HT-29 (cell line): ENCODE measurements around the gene TMED4. TPM values are rescaled to one million over a fixed set of nuclear protein-coding genes. Genes with fewer than 3 reads are reported as not detected.

ENCODE experiments used
- DNase-seq: peaks from one replicate; pipeline ENCODE4 v3.0.0-alpha.2; 2015; ENCODE audit warnings: low spot score
- total RNA-seq: library from RNA; depleted of rRNA; stranded (reverse); fragments of >200 nt; shearing (Covaris generic); gene quantifications from 2 replicates; pipeline ENCODE4 v1.2.3, GENCODE V29; 2014; rRNA removed

Gene TMED4
- total RNA-seq, 1 experiment from 2014 or later, result 119 TPM

DNA sequence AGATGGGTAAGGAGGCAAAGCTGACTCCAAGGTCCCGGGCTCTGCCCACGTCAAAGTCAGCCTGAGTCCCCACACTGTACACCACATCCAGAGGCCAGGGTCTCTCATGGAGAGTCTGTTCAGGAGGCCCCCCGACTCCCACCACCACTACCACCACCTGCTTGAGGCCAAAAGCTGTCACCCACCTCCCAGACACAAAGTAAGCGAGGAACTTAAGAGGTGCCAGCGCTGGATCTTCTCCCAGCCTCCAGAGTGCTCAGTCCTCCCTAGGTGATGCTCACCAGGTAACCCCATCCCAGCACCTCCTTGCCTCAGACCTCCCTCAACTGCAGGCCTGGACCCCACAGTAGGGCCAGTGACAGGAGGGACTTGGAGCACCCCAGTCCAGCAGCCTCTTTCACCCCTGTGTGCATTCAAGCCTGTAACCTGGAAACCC is 41.4 kb downstream of the TMED4 start:
- DNase-seq, result no peak

DNA sequence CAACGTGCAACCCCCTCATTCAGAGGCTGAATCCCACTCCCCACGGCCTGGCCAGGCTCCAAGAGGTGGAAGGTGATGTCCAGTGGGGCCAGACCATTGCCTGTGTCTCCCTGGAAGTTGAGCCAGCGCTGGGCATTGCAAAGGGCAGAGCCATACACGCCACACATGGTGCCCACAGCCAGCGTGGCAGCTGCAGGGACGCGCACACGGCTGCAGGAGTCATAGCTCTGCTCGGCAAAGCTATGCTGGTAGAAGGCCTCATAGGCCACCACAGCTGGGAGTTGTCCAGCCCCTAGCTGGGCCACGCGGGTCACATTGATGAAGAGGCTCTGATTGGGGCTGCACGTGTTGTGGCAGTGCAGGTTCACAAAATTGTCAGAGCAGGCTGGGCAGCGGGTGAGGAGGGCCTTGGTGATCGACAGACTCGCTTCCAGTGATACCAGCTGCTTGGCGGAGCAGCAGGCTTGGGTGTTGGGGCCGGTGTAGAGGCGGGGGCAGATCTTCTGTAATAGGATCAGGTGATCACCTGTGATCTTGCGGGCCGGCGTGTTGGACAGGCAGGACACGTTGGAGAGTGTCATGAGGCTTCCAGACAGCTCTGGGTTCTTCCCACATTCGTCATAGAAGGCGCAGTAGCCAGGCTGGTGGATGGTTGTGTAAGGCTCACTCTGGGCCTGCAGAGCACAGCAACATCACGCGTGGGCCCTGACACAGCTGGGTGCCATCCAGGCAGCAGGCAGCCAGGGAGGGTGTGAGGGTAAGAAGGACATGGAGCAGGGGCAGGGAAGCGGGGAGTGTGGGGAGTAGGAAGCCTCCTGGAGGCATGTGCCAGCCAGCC is 42.1 kb downstream of the TMED4 start:
- DNase-seq, result no peak

DNA sequence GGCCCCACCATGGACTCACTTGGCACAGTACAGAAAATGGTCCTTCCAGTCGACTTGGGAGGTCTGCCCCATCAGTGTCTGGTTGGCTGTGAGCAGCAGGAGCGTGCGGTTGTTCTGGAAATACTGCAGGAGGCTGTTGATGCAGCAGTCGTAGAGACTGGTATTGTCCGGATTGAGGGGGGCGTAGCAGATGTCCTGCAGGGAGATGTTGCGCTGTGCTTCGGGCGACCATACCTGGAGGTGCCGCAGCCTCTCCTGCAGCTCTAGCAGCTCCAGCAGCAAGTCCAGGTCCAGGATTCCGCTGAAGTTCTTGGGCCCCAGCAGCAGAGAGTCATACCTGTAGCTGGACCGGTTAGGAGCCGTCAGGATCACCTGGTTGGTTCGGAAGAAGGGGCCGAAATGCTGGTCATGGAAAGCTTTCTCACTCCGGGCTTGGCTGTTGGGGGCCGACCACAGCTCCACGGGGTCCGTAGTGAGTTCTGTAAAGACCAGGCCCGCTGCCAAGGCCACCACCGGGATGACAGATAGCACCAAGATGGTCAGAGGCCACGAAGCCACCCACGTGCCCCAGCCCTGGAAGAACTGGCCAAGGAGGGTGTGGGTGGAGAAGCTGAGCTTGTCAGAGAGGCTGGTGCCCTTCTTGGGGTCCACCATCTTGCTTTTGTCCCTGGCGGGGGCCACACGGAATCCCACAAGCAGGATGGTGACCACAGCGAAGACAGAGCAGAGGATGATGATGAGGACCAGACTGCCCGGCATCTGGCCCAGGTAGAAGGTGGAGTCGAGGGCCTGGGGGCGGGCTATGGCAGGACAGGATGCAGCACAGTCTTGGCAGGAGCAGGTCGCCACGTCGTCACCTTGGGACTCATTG is 43.0 kb downstream of the TMED4 start:
- no peak for DNase-seq

DNA sequence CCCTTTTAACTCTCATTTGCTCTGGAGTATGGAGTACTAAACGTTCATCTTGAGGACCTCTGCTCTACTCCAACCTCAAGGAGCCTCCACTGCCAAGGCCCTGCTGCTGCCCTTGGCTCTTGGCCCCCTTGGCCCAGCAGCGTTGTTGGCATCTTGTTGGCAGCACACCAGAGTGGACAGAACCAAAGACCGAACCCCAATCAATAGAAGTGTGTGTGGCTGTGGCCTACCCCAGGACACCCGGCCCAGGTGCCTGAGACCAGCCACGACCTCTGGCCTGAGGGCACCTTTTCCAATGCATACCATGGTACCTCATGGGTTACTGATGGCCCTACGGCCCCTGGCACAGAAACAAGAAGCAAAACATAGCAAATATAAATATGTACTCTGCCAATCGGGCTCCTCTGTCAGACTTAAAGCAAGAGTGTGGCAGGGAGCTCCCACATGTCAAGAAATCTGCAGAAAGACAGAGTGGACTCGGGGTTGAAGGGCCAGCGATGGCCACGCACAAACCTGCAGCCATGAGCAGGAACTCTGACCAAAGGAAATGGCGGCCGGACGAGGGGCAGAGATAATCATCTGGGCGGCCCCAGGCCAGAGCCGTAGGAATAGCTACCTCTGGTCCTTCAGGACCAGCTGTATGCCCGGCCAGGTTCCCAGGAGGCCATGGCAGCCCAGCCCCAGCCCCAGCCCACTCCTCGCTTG is 43.8 kb downstream of the TMED4 start:
- DNase-seq, result no peak

DNA sequence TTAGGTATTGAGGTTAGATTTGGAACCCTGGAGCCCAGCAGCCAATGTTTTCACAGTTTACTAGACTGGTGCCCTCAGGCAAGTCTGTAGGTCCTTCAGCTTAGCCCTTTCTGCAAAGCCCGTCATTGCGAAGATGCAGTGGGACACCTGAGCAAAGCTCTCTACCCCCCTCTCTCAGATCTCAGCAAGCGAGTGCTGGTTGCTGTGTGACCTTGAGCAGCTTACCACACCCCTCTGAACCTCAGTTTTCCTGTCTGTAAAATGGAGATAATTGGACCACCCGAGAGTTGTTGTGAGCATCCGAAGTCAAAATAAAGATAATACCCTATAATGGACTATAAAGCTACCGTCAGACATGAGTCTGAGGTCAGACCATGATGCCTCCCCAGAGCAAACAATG is 44.6 kb downstream of the TMED4 start:
- no peak for DNase-seq

DNA sequence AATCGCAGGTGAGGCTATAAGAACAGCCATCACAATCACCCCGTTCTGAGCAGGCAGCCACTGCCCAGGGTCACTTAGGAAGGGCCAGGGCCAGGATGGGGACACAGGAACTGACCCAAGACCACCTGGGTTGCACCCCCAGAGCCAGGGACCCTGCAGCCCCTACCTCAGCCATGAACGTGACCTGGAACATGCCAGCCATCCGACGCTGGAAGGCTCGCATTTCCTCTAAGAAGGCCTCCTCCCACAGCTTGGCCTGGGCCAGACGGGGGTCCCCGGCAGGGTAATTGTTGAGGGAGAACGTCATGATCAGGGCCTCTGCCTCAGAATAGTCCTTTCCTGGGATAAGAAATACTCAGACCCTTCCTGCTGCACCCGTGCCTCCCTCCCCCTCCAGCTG is 45.9 kb downstream of the TMED4 start:
- DNase-seq, result no peak

DNA sequence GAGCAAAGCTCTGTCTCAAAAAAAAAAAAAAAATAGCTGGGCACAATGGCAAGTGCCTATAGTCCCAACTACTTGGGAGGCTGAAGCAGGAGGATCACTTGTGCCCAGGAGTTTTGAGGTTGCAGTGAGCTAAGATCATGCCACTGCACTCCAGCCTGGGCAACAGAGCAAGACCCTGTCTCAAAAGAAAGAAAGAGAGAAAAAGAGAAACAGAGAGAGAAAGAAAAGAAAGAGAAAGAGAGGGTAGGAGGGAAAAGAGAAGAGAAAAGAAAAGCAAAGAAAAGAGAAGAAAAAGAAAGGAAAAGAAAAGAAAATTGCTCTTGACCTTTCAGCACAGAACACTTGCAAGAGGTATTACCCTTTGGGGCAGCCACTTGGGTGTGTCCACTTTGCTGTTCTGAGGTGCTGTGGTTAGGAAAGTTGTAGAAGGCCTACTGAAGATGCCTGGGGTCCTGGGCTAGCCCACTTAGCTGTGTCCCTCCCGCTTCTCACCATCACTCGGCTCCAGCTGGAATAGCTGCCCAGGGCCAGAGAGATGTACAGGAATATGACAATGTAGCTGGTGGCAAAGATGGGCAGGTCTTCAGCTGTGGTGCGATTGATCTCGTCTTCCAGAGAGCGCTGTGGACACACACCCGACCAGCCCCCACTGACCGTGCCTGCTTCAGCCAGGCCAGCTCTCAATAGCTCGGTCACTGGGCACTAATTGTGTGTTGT is 46.5 kb downstream of the TMED4 start:
- DNase-seq, result no peak

DNA sequence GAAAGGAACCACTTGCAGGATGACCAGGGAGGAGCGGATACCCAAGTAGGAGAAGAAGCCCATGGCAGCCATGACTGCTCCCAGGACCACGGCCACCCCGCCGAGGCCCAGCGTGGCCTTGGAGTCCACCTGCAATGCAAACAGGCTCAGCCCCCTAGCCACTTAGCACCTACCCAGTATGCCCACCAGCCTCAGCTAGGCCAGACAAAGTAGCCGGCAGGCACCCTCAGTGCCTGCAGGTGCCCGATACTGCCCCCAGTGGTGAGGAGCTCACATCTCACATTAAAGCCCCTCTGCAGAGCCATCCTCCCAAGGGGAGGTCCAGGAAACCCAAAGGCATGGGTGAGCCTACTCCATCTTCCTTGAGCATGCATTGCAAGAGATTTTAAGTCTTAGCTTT is 47.5 kb downstream of the TMED4 start:
- DNase-seq, result peak; percentile 65

DNA sequence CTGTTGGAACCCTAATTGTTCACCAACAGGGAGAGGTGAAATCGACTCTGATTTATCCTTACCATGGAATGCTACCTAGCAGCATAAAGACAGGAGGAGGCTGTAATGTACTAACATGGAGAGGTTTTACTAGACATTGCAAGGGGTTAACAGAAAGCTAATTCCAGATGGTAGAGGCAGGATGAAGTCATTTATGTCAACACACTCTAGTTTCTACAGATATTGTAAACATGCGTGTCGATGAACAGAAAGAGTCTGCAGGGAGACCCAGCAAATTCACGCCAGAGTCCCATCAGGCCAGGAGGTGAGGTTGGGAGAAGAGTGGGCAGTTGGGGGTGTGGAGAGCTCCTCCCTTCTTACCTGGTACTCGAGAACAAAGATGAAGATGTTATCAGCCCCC is 47.9 kb downstream of the TMED4 start:
- no peak for DNase-seq

DNA sequence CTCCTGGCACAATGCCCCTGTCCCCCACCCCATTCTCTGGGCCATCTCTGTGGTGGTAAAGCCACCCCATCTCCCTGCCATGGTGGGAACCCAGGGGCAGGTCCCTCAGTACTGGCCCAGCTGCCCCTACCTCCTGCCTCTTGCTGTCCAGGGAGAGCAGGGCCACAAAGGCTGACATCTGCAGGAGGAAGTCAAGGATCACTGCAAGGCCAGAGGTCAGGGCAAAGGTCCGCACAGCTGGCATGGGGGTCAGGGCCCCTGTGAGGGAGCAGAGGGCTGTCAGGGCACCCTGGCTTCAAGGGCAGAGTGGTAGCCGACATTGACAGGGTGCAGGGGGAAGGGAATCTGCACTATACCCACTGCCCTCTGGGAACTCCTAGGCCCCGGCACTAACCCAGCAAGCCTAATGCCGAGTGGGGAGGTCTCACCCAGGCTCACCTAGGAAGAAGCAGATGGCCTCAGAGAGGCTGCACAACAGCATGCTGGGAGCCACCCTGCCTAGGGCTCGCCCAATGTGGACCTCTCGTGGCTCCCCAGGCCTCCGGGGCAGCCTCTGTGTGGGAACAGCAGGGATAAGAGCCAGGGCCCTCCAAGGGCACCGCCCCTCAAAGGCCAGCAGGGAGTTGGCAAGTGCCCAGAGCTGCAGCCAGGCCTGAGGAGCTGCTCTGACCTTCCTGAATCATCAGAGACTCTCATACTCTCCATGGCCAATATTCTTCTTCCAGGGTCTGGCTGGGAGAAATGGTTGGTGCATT is 48.6 kb downstream of the TMED4 start:
- DNase-seq, result no peak

DNA sequence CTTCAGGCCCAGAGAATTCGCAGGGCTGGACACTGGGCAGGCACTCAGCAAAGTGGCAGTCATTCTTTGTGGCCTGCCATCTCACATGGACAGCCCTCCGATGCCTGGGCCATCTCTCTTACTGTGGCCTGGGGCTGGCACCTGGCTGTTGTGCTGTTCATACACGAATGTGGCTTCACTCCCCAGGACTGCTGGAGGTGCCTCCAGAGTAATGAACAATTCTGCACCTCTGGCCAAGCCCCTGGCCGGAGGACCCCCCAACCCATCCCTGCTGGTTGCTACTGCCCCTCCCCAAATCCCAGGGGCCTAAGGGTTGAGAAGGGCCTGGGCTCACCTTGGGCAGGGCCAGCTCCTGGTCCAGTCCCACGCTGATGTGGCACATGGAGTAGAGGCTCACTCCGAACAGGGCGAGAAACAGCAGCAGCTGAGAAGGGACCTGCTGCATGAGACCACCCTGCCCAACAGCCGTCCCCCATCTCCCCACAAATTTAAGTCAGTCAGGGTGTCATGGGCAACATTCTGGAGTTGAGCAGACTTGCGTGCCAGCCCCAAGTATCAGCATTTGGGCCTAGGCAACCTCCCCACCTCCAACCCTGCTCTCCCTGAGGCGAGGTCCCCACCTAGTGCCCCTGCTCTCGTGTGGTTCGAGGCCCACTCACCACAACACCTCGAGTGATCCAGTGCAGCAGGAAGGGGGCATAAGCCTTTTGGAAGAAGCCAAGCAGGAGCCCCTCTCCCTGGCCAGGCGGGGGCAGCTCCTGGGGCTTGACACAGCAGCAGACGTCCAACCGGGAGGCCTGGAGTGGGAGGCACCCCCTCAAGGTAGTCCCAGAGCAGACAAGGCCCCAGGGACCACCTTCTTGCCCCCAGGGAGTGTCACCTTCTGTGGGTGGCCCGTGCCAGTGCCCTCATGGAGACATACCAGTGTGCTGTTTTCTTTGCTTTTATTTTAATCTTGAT is 50.3 kb downstream of the TMED4 start:
- DNase-seq, result no peak

DNA sequence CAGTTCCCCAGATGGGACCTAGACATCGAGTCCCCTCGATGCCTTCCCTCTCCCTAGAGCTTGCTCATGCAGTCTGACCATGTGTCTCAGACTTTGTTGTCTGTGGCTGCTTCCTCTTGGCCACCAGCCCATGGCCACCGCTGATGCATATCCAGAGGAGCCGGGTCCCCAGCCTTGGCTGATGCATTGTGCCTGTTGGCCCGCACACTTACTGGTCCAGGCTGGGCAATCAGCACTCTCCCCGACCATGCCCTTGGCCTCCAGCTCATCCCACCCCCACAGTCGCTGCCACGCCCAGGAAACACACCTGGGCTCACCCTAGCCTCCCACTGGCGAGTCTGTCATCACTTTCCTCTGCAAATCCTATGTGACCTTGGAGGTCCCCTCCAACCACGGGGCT is 51.0 kb downstream of the TMED4 start:
- DNase-seq, result no peak

Other genes starting within 250 kb of the TMED4 start
- 47.7 and 53.4 TPM in 2 replicates for gene NUDCD3, start 91.6 kb downstream of the TMED4 start, total RNA-seq
- gene NPC1L1, start 40.9 kb downstream of the TMED4 start, total RNA-seq, result 0.13 and 0.31 TPM in 2 replicates
- gene DDX56, start 8.3 kb downstream of the TMED4 start, total RNA-seq, result 147 and 164 TPM in 2 replicates
- 72.0 and 81.6 TPM in 2 replicates for gene OGDH, start 24.4 kb upstream of the TMED4 start, total RNA-seq
- 37.7 and 41.0 TPM in 2 replicates for gene ZMIZ2, start 166.6 kb upstream of the TMED4 start, total RNA-seq
- 3,779 and 3,976 TPM in 2 replicates for gene PPIA, start 214.4 kb upstream of the TMED4 start, total RNA-seq